ENCODE measurements around the gene GRIN2A.

Gene GRIN2A

DNA sequence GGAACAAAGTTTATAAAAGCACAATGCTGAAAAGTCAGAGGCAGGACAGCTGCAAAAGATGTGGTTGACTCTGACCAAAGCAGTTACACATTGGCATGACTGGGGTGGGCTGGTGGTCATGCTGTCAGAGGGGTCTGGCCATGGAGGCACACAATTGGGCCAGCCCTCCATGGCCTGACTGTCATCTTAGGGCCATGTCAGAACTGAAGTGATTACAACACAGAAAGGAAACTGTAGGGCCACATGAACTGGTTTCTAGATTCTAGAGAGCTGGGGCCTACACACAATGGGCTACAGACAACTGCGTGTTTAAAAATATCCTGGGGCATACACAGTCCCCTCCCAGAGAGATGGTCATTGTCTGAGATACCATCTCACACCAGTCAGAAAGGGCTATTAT lies 380.6 kb downstream of the GRIN2A start:
- no peak for DNase-seq

- DNase-seq, result no peak
Observed at GRCh38 chr16:9800186-9800738, 382.0 kb downstream of the GRIN2A start.

DNA sequence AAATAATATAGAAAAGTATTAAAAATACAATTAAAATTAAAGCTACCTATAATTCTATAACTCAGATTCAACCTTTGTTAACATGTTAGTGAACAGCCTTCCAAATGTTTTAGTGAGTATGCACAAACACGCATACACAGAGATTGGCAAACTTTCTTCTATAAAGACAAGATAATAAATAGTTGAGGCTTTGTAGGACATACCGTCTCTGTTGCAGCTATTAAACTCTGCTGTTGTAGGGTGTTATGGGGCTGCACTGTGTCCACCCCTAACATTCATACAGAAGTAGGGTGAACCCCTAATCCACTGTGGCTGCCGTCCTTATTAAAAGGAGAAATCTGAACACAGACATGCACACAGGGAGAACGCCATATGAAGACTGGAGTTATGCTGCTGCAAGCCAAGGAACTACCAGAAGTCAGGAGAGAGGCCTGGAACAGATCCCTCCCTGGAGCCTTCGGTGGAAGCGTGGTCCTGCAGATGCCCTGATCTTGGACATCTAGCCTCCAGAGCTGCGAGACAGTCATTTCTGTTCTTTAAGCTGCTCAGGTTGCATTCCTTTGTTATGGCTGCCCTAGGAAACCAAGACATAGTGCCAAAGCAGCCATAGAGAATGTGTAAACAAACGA lies 383.2 kb downstream of the GRIN2A start:
- no peak for DNase-seq

GRCh38 chr16:9798474-9798873 lies 383.8 kb downstream of the GRIN2A start:
- DNase-seq, result no peak

DNA sequence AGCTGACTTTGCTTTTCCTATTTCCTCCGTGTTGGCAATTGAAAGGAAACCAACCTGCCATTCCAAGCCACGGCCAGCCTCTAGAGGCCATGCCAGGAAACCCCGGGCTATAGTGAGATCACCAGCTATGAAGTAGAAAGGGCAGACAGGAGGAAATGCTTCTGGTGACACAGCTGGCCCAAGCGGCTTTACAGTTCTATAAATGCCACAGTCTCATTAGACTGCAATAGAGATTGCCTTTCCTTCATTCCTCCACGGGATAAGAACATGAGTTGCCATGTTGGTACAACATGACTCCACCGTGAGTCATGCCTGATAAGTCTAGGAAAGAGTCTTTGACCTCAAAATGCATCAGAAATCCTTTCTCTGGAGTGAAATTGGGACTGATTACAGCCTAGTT lies 384.9 kb downstream of the GRIN2A start:
- DNase-seq, result no peak

GRCh38 chr16:9793623-9794022 lies 388.6 kb downstream of the GRIN2A start:
- DNase-seq, result no peak

- no peak for DNase-seq
Observed at GRCh38 chr16:9791556-9791955, 390.7 kb downstream of the GRIN2A start.

- DNase-seq, result no peak
Observed at GRCh38 chr16:9790199-9790598, 392.0 kb downstream of the GRIN2A start.

DNA sequence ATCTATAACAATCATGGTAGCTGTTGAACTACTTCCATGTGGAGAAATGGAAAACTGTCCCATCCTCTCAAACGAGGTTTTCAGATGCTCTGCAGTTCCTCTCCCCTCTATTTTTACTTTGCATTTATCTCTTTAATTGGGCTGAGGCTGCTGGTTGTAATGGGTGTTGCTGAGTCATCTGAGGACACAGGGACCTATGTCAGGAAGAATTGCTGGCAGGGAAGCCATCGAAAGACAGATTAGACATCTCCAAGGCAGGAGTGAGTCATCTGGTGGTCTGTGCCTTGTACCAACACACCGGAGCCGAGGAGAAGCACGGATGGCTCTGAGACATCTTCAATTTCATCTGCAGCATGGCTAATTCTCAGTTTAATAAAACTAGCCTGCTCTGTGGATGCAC lies 394.5 kb downstream of the GRIN2A start:
- DNase-seq, result no peak

- no peak for DNase-seq
Observed at GRCh38 chr16:9780831-9781230, 401.4 kb downstream of the GRIN2A start.

DNA sequence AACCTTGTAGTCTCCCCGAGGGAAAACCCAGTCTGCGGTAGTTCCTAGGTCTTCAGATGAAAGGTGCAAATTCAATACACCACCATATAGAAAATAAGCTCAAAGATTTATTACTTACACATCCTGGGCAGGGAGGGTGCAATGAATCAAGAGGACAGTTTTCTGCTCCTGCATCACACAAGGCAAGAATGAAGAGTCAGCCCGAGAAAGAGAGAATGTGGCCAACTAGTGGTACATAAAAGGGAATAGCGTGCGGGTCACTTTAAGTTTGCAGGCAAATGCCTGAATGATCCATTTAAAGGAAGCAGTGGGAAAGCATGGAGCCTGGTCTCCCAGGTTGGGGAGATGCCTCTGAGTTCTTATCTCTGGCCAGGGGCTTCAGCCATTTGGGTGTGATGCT lies 403.4 kb downstream of the GRIN2A start:
- no peak for DNase-seq

- DNase-seq, result no peak
Observed at GRCh38 chr16:9775998-9776397, 406.2 kb downstream of the GRIN2A start.

GRCh38 chr16:9773289-9773688 lies 408.9 kb downstream of the GRIN2A start:
- DNase-seq, result no peak

DNA sequence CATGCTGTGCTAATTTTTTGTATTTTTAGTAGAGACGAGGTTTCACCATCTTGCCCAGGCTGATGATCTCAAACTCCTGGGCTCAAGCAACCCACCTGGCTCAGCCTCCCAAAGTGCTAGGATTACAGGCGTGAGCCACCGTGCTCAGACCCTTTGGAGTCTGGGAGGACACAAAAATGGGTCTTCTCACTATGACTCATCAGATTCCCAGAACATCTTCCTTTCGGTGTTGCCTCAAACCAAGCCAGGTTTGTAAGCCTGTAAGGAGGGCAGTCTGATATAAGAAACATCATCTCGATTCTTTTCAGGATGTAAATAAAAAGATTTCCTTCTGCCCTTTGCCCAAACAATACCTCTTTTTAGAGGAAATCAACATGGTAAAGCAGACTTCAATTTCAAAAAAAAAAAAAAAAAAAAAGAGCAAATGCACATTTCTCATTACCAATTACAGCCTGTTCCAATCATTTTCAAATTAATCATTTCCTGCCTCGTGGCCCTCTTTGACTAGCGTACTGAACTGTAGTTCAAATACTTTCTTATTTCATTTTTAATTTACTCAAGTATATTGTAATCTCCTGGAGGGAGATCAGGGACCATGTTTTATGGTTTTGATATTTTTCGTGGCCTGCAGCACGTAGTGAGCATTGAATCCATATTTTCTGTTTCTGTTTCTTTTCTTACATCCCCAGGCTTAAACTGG lies 409.6 kb downstream of the GRIN2A start:
- no peak for DNase-seq

DNA sequence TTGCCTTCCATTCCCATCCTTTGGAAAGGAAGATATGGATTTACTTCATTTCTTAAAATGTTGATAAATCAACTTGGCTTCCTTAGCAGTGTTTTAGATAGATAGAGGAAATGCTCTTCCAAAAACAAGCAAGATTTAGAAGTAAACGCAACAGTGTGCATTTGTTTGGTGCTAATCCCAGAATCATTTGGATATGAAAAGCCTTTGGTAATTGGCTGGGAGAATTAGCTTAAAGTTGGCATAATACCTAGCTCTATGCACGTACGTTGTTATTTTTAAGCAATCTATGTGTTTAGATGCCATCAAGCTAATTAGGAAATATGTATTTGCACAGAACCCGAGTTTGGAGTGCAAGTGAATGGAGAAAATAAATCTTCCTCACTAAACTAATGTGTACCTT lies 415.3 kb downstream of the GRIN2A start:
- no peak for DNase-seq

GRCh38 chr16:9763505-9763904 lies 418.7 kb downstream of the GRIN2A start:
- DNase-seq, result no peak

GRCh38 chr16:9761870-9762269 lies 420.4 kb downstream of the GRIN2A start:
- DNase-seq, result no peak

DNA sequence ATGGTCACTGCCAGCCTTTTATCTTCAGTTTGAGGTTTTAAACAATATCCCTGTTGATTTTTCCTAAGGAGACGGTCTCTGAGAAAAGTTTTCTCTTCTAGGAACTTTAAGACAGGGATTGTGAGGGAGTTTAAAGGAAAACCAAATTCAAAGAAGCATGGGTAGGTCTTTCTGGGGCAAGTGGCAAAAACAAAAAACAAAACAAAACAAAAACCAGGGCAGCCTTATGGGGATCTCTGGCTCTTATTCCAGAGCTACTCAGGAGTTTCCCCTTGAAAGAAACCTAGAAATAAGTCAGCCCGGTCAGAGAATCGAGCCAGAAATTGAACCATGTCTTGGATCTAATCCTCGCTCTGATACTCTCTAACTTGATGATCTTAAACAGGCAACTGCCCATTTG lies 424.5 kb downstream of the GRIN2A start:
- no peak for DNase-seq

GRCh38 chr16:9756434-9756833 lies 425.8 kb downstream of the GRIN2A start:
- no peak for DNase-seq

- DNase-seq, result no peak
Observed at GRCh38 chr16:9755081-9755480, 427.1 kb downstream of the GRIN2A start.

DNA sequence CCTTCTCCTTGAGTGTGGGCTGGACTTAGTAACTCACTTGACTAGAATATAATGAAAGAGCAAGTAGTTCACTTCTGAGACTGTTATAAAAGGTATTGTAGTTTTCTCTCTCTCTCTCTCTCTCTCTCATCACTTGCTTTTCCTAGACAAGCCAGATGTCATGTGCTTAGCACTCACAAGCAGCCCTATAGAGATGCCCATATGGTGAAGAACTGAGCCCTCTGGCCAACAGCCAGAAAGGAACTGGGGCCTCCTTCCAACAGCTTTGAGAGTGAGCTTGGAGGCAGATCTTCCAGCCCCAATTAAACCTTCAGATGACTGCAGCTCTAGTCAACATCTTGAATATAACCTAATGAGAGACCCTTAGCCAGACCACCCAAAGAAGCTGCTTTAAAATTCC lies 440.5 kb downstream of the GRIN2A start:
- DNase-seq, result no peak

DNA sequence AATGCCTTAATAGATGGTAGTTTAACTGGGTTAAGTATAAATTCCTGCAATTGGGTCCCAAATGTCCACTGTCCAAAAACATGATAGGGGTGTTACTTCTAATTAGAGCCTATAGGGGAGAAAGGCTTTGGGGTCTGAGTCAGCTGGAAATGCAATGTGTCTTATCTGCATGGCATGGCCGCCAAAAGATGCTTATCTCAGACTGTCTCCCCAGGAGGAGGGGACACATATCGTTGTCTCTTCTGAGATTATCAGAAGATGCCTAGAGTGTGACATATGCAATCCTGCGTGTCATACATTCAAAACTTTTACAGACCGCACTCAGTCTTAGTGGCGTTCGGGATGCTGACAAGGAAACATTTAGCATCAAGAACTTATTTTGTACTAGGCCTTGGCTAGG lies 442.9 kb downstream of the GRIN2A start:
- no peak for DNase-seq

GRCh38 chr16:9738690-9739089 lies 443.5 kb downstream of the GRIN2A start:
- DNase-seq, result no peak

DNA sequence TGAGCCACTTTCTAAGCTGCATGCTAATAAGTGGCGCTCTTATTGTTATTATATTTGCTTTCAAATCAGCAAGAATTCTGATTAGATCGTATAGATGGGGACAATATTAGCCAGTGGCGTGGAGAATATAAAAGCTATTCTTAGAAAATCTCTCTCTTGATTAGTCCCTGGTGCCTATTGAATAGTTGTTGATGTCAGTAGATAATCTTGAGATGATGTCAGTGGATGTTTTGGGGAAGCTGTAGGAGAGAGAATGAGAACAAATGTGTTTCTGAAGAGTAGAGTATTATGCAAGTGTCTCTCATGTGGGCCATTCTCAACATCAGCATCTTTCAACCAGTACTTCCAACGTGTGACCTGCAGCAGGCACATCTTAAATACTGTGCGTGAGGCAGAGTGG lies 445.7 kb downstream of the GRIN2A start:
- no peak for DNase-seq

DNA sequence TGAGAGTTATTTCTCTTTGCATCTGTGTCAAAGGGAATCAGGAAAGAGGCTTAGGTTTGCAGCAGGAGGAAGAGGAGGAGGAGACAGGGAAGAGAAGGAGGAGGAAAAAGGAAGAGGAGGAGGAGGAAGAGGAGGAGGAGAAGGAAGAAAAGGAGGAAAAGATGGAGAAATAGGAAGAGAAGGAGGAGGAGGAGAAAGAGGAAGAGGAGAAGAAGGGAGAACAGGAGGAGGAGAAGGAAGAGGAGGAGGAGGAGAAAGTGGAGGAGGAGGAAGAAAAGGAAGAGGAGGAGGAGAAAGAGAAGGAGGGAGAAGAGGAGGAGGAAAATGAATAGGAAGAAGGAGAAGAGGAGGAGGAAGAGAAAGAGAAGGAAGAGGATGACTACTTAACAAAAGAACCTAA lies 459.1 kb downstream of the GRIN2A start:
- DNase-seq, result no peak
